Measurements from ENCODE around the gene CTNNBIP1.

The CTNNBIP1 gene

GRCh38 chr1:9903801-9904527, 6.1 kb downstream of the CTNNBIP1 start:
- Histone ChIP-seq H2BK120ac (ENCODE audit: low read depth, low read length) (no peak overlapping the region), H4K8ac (ENCODE audit: low read depth, low read length) (no peak overlapping the region), H4K5ac (ENCODE audit: low read length) (no peak overlapping the region), H3K27me3 (ENCODE audit: insufficient read depth, low read length, poor library complexity) (no peaks in the 10 kb centered on the region), H3K4ac (ENCODE audit: low read depth, low read length) (no peak overlapping the region), H3K56ac (ENCODE audit: low read length) (no peak overlapping the region), H3K79me2 (ENCODE audit: control insufficient read depth, insufficient read depth, low read length) (peaks cover 2% of the 10 kb centered on the region), H3K9ac (ENCODE audit: low read length) (no peak overlapping the region), H3K4me1 (ENCODE audit: control insufficient read depth, low read depth, low read length) (no peaks in the 10 kb centered on the region), H3K79me1 (ENCODE audit: low read length) (peaks cover 3% of the 10 kb centered on the region), H3K36me3 (ENCODE audit: control insufficient read depth, insufficient read depth, low read length) (no peaks in the 10 kb centered on the region), H3K4me2 (ENCODE audit: low read length) (no peak overlapping the region), H3K27ac (ENCODE audit: low read depth, low read length) (no peak overlapping the region), H3K23ac (ENCODE audit: low read length) (no peak overlapping the region), H3K4me3 (ENCODE audit: low read length) (no peak overlapping the region), H2BK15ac (replicated peaks; ENCODE audit: low read depth) (no peak overlapping the region), H2AK5ac (ENCODE audit: low read length) (no peak overlapping the region), H2BK5ac (ENCODE audit: low read length) (no peak overlapping the region), H3K18ac (ENCODE audit: low read length) (no peak overlapping the region)
- no peak for DNase-seq
- no CpG with 5 or more reads among the region's 9 CpGs for WGBS (ENCODE audit: extremely low coverage, insufficient coverage, low lambda C conversion rate)

GRCh38 chr1:9902060-9902452, 8.0 kb downstream of the CTNNBIP1 start:
- no peak overlapping the region for H2BK5ac ChIP-seq (ENCODE audit: low read length)
- no peak overlapping the region for H3K27ac ChIP-seq (ENCODE audit: low read depth, low read length)
- no peak overlapping the region for H4K5ac ChIP-seq (ENCODE audit: low read length)
- H3K4me1 ChIP-seq (ENCODE audit: control insufficient read depth, low read depth, low read length), result no peaks in the 10 kb centered on the region
- no CpG with 5 or more reads among the region's 6 CpGs for WGBS (ENCODE audit: extremely low coverage, insufficient coverage, low lambda C conversion rate)
- no peak overlapping the region for H4K8ac ChIP-seq (ENCODE audit: low read depth, low read length)
- no peaks in the 10 kb centered on the region for H3K36me3 ChIP-seq (ENCODE audit: control insufficient read depth, insufficient read depth, low read length)
- H3K18ac ChIP-seq (ENCODE audit: low read length), result no peak overlapping the region
- peaks cover 2% of the 10 kb centered on the region for H3K79me1 ChIP-seq (ENCODE audit: low read length)
- H3K4me3 ChIP-seq (ENCODE audit: low read length), result no peak overlapping the region
- no peak overlapping the region for H3K56ac ChIP-seq (ENCODE audit: low read length)
- H3K27me3 ChIP-seq (ENCODE audit: insufficient read depth, low read length, poor library complexity), result no peaks in the 10 kb centered on the region
- H2BK120ac ChIP-seq (ENCODE audit: low read depth, low read length), result no peak overlapping the region
- no peaks in the 10 kb centered on the region for H3K79me2 ChIP-seq (ENCODE audit: control insufficient read depth, insufficient read depth, low read length)
- no peak overlapping the region for H2BK15ac ChIP-seq (replicated peaks; ENCODE audit: low read depth)
- no peak for DNase-seq
- H3K9ac ChIP-seq (ENCODE audit: low read length), result no peak overlapping the region
- H3K4me2 ChIP-seq (ENCODE audit: low read length), result no peak overlapping the region
- H3K4ac ChIP-seq (ENCODE audit: low read depth, low read length), result no peak overlapping the region
- H2AK5ac ChIP-seq (ENCODE audit: low read length), result no peak overlapping the region
- H3K23ac ChIP-seq (ENCODE audit: low read length), result no peak overlapping the region

GRCh38 chr1:9901148-9902059, 8.7 kb downstream of the CTNNBIP1 start:
- Histone ChIP-seq H3K79me1 (ENCODE audit: low read length) (peaks cover 2% of the 10 kb centered on the region), H3K36me3 (ENCODE audit: control insufficient read depth, insufficient read depth, low read length) (no peaks in the 10 kb centered on the region), H2BK15ac (replicated peaks; ENCODE audit: low read depth) (no peak overlapping the region), H3K9ac (ENCODE audit: low read length) (no peak overlapping the region), H2BK120ac (ENCODE audit: low read depth, low read length) (no peak overlapping the region), H4K5ac (ENCODE audit: low read length) (no peak overlapping the region), H3K56ac (ENCODE audit: low read length) (no peak overlapping the region), H3K4me1 (ENCODE audit: control insufficient read depth, low read depth, low read length) (no peaks in the 10 kb centered on the region), H3K79me2 (ENCODE audit: control insufficient read depth, insufficient read depth, low read length) (no peaks in the 10 kb centered on the region), H2AK5ac (ENCODE audit: low read length) (no peak overlapping the region), H3K4me3 (ENCODE audit: low read length) (no peak overlapping the region), H3K4ac (ENCODE audit: low read depth, low read length) (no peak overlapping the region), H3K18ac (ENCODE audit: low read length) (no peak overlapping the region), H3K4me2 (ENCODE audit: low read length) (no peak overlapping the region), H3K27me3 (ENCODE audit: insufficient read depth, low read length, poor library complexity) (no peaks in the 10 kb centered on the region), H4K8ac (ENCODE audit: low read depth, low read length) (no peak overlapping the region), H2BK5ac (ENCODE audit: low read length) (no peak overlapping the region), H3K23ac (ENCODE audit: low read length) (no peak overlapping the region), H3K27ac (ENCODE audit: low read depth, low read length) (no peak overlapping the region)
- no peak for DNase-seq
- no CpG with 5 or more reads among the region's 9 CpGs for whole genome bisulfite sequencing (ENCODE audit: extremely low coverage, insufficient coverage, low lambda C conversion rate)

- Histone ChIP-seq H2BK120ac (ENCODE audit: low read depth, low read length) (no peak overlapping the region), H3K27me3 (ENCODE audit: insufficient read depth, low read length, poor library complexity) (no peaks in the 10 kb centered on the region), H3K23ac (ENCODE audit: low read length) (no peak overlapping the region), H4K5ac (ENCODE audit: low read length) (no peak overlapping the region), H3K36me3 (ENCODE audit: control insufficient read depth, insufficient read depth, low read length) (no peaks in the 10 kb centered on the region), H3K79me1 (ENCODE audit: low read length) (peaks cover 2% of the 10 kb centered on the region), H3K4me1 (ENCODE audit: control insufficient read depth, low read depth, low read length) (no peaks in the 10 kb centered on the region), H2BK15ac (replicated peaks; ENCODE audit: low read depth) (no peak overlapping the region), H3K9ac (ENCODE audit: low read length) (no peak overlapping the region), H2AK5ac (ENCODE audit: low read length) (no peak overlapping the region), H3K18ac (ENCODE audit: low read length) (no peak overlapping the region), H3K4me2 (ENCODE audit: low read length) (no peak overlapping the region), H3K56ac (ENCODE audit: low read length) (peak overlapping the region; percentile 7), H3K79me2 (ENCODE audit: control insufficient read depth, insufficient read depth, low read length) (no peaks in the 10 kb centered on the region), H3K27ac (ENCODE audit: low read depth, low read length) (no peak overlapping the region), H3K4ac (ENCODE audit: low read depth, low read length) (no peak overlapping the region), H2BK5ac (ENCODE audit: low read length) (no peak overlapping the region), H4K8ac (ENCODE audit: low read depth, low read length) (no peak overlapping the region), H3K4me3 (ENCODE audit: low read length) (no peak overlapping the region)
- no peak for DNase-seq
- no CpG with 5 or more reads among the region's 18 CpGs for WGBS (ENCODE audit: extremely low coverage, insufficient coverage, low lambda C conversion rate)
Measured at GRCh38 chr1:9900142-9901043, 9.7 kb downstream of the CTNNBIP1 start.

- no peak overlapping the region for H4K5ac ChIP-seq (ENCODE audit: low read length)
- peaks cover 2% of the 10 kb centered on the region for H3K4me1 ChIP-seq (ENCODE audit: control insufficient read depth, low read depth, low read length)
- H3K4ac ChIP-seq (ENCODE audit: low read depth, low read length), result no peak overlapping the region
- no peak overlapping the region for H3K23ac ChIP-seq (ENCODE audit: low read length)
- DNase-seq, result no peak
- H3K27ac ChIP-seq (ENCODE audit: low read depth, low read length), result no peak overlapping the region
- no peak overlapping the region for H3K18ac ChIP-seq (ENCODE audit: low read length)
- H3K4me2 ChIP-seq (ENCODE audit: low read length), result no peak overlapping the region
- no peaks in the 10 kb centered on the region for H3K36me3 ChIP-seq (ENCODE audit: control insufficient read depth, insufficient read depth, low read length)
- no CpG with 5 or more reads among the region's 3 CpGs for WGBS (ENCODE audit: extremely low coverage, insufficient coverage, low lambda C conversion rate)
- H3K56ac ChIP-seq (ENCODE audit: low read length), result no peak overlapping the region
- no peak overlapping the region for H2BK15ac ChIP-seq (replicated peaks; ENCODE audit: low read depth)
- no peak overlapping the region for H3K9ac ChIP-seq (ENCODE audit: low read length)
- H3K79me1 ChIP-seq (ENCODE audit: low read length), result no peaks in the 10 kb centered on the region
- no peaks in the 10 kb centered on the region for H3K27me3 ChIP-seq (ENCODE audit: insufficient read depth, low read length, poor library complexity)
- no peak overlapping the region for H2BK5ac ChIP-seq (ENCODE audit: low read length)
- no peak overlapping the region for H3K4me3 ChIP-seq (ENCODE audit: low read length)
- no peaks in the 10 kb centered on the region for H3K79me2 ChIP-seq (ENCODE audit: control insufficient read depth, insufficient read depth, low read length)
- no peak overlapping the region for H2BK120ac ChIP-seq (ENCODE audit: low read depth, low read length)
- no peak overlapping the region for H2AK5ac ChIP-seq (ENCODE audit: low read length)
- no peak overlapping the region for H4K8ac ChIP-seq (ENCODE audit: low read depth, low read length)
Measured at GRCh38 chr1:9894115-9894514, 16.0 kb downstream of the CTNNBIP1 start.
